Ovary (tissue), 9 donors: ENCODE data around the gene TRPM3. TPM values are rescaled to one million over a fixed set of nuclear protein-coding genes. Genes with fewer than 3 reads are reported as not detected.
A peak's percentile ranks its signal among the peaks of the same experiment; 100 is the strongest.

ENCODE experiments used
- DNase-seq, 5 donors: peaks; one replicate each; pipeline ENCODE4 v3.0.0-alpha.2; 2019 to 2020
- H3K27ac ChIP-seq, 2 donors: fragments of 200-600 bp; one replicate each; pipeline versions ENCODE4 v1.5.1 to v1.8.0; 2019 to 2022
- H3K27me3 ChIP-seq: fragments of 200-600 bp; one replicate; pipeline ENCODE4 v1.8.0; 2022
- H3K36me3 ChIP-seq: fragments of 200-600 bp; sonication (generic); one replicate; pipeline ENCODE4 v1.5.1; 2019
- H3K4me1 ChIP-seq: one replicate; pipeline ENCODE4 v1.8.1; 2013; ENCODE audit warnings: mild to moderate bottlenecking, moderate library complexity; ENCODE audit not compliant: insufficient read depth
- H3K4me3 ChIP-seq: fragments of 200-600 bp; sonication (generic); one replicate; pipeline ENCODE4 v1.5.1; 2017
- H3K9me3 ChIP-seq, 2 donors: fragments of 200-600 bp in 1 of 2; sonication (generic) in 1 of 2; one replicate each; pipeline versions ENCODE4 v1.5.1 to v1.8.1; 2013 to 2019; ENCODE audit warnings: mild to moderate bottlenecking in 1 of 2, moderate library complexity in 1 of 2
- CTCF ChIP-seq, 3 donors: fragments of 450-650 bp in 2 of 3; fragments of 200-600 bp in 1 of 3; IDR thresholded peaks; one replicate each; pipeline versions ENCODE4 v1.5.1 to v1.8.0; 2016 to 2022; ENCODE audit warnings: antibody characterized with exemption in 3 of 3, mild to moderate bottlenecking in 1 of 3
- EP300 ChIP-seq: sonication (generic); formaldehyde crosslinking; IDR thresholded peaks from one replicate; pipeline ENCODE4 v1.6.1; 2017; ENCODE audit warnings: antibody characterized with exemption
- POLR2A ChIP-seq: fragments of 450-650 bp; IDR thresholded peaks from one replicate; pipeline ENCODE4 v1.6.1; 2017; ENCODE audit warnings: antibody characterized with exemption, mild to moderate bottlenecking, moderate library complexity
- WGBS, 3 donors: extraction: QIAGEN DNeasy Blood & Tissue Kit in 1 of 3; methylation state at CpG; one replicate each; pipeline versions ENCODE4 v1.1.5 to v1.1.7; 2013 to 2017; 5-methylcytosine and 5-hydroxymethylcytosine counted together
- intact Hi-C, 4 donors: fragments of 100-400 bp; cut with DNase I; formaldehyde crosslinking; loops; one replicate each; pipeline versions ENCODE4 v1.11.0 to v1.15.1; 2022 to 2023
- polyA plus RNA-seq, 2 donors: library from polyadenylated mRNA; stranded (reverse); fragments of 200-250 nt in 1 of 2; fragments of 350-450 nt in 1 of 2; fragmentation: Illumina TruSeq in 1 of 2; extraction: RNeasy Lipid Tissue Mini Kit (QIAGEN cat#74804) in 1 of 2; gene quantifications; one replicate each; pipeline ENCODE4 v1.2.3, GENCODE V29; 2013 to 2014
- total RNA-seq, 7 donors: library from RNA; depleted of rRNA in 2 of 7; stranded (reverse); fragments of >200 nt in 2 of 7; fragmentation: NEBNext Ultra II Directional in 3 of 7; extraction: Animal tissue kit (Norgen Biotek cat#: 25700) in 3 of 7; gene quantifications; one replicate each; pipeline versions ENCODE4 v1.1.0 to v1.2.4, GENCODE V29; 2016 to 2023
- donor health status: DM: no; HTN: no; CAD: no; lungs with moderate emphysema.
- donor health status: DM: no; HTN: no; CAD: no.
- donor health status: Bipolar disorder and iron deficiency.
- donor health status: DM: yes; HTN: yes; CAD: no.
- donor health status: DM: no; HTN: no; CAD: no.
- donor health status: DM: yes; HTN: yes; CAD: no.

The TRPM3 gene
- total and polyA plus RNA-seq, 9 donors, result 0.80 to 18.5 (median 4.6) TPM

DNA sequence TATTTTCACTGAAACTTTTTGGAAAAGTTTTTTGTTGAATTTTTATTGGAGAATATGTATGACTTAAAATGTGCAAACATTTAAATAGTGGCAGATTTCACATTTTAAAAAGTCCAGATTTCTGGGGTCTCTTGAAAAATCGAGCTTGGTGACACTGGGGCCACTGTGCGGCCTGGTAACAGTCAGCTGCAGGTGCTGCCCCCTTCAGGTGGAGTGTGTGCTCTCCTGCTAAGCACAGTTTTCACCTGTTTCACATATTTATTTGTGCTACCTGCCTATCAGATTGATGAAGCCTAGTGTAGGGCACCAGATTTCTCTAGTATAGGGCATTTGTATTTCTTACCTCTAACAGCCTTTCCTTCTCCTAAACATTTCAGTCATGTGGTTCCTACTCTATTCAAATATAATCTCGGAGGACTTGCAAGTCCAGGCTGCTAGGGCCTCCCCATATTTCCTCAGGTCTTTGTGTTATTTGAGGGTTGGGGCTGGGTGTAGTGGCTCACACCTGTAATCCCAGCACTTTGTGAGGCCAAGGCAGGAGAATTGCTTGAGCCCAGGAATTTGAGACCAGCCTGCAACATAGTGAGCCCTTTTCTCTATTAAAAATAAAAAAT, 611.2 kb downstream of the TRPM3 start:
- TF ChIP-seq POLR2A, result no peak
- TF ChIP-seq EP300, result no peak
- peak in 2 of 3 donors; percentile 19 to 22 for TF ChIP-seq CTCF (IDR thresholded peaks at IDR 0.05)
- Histone ChIP-seq H3K4me1 (peaks cover 7% of the 10 kb centered on the region), H3K27ac (no peak overlapping the region), H3K4me3 (no peak overlapping the region), H3K36me3 (no peaks in the 10 kb centered on the region), H3K27me3 (no peaks in the 10 kb centered on the region), H3K9me3 (no peaks in the 10 kb centered on the region)
- peak in 4 of 5 donors; percentile 39 to 70 (median 54) for DNase-seq
- 80 to 84% (median 81%) methylated on average over 3 of the region's 3 CpGs for WGBS, 3 donors
- intact Hi-C loops, result no loop called here

DNA sequence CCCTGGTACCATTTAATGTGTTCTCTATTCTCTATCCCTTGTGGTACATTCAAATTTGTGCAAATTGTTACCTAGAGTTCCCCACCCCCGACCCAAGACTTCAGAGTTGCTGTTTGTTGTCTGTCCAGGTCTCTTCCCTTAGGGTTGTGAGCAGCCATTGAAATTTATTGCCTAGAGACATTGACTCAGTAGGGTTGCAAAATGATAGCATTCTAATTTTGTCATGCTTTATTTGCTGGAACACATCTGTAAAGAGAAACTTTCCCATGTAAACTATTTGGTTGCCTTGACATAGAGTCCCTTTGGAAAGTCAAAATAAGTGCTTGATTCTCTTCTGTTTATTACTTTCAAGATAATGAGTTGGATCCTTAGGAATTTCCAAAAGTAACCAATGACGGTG, 615.3 kb downstream of the TRPM3 start:
- Histone ChIP-seq H3K27ac (no peak overlapping the region), H3K36me3 (no peaks in the 10 kb centered on the region), H3K4me1 (peaks cover 6% of the 10 kb centered on the region), H3K27me3 (no peaks in the 10 kb centered on the region), H3K4me3 (no peak overlapping the region), H3K9me3 (no peaks in the 10 kb centered on the region)
- DNase-seq, result no peak
- WGBS, 3 donors, result 22 to 35% (median 30%) methylated on average over 2 of the region's 2 CpGs
- TF ChIP-seq CTCF (IDR thresholded peaks at IDR 0.05) (no peak), POLR2A (no peak), EP300 (no peak)
- intact Hi-C loops, result no loop called here

DNA sequence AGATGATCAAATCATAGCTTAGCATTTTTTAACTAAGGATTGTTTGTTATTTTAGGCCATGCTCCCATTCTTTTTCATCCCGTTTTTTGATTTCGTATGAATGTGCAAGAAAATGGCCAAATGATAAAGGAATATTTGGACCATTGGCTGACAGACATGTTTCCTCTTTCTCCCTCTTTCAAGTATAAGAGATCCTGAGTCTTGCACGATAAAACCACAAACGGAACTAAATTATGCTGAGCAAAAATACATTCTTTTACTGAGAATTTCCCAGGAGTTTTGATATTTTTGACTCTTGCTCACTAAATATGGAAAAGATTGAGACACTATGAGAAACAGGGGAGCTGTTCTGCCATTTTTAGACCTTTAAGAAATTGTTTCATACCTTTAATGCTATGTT, 616.6 kb downstream of the TRPM3 start:
- H3K27ac ChIP-seq, result no peak overlapping the region
- H3K9me3 ChIP-seq, result no peaks in the 10 kb centered on the region
- H3K36me3 ChIP-seq, result no peaks in the 10 kb centered on the region
- peaks cover 6% of the 10 kb centered on the region for H3K4me1 ChIP-seq
- no peak overlapping the region for H3K4me3 ChIP-seq
- no peak for DNase-seq
- intact Hi-C loops, result no loop called here
- TF ChIP-seq POLR2A (no peak), EP300 (no peak), CTCF (IDR thresholded peaks at IDR 0.05) (no peak)
- H3K27me3 ChIP-seq, result no peaks in the 10 kb centered on the region
- WGBS, 3 donors, result 1 to 12% (median 7%) methylated on average over 4 of the region's 4 CpGs

DNA sequence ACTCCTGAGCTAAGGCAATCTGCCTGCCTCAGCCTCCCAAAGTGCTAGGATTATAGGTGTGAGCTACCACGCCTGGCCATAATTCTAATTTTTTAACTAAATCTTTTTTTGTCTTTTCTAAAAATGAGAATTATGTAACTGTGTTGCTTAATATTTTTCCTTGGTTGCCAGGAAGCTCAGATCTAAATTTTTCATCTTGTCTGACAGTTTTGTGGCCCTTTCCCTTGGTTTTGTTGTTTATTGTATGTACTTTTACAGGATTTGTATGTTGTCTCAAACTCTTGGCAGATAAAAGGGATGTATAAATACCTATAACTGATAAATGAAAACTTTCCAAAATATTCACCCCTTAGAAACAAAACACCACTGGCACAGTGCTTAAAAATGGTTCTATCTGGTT, 618.7 kb downstream of the TRPM3 start:
- 46 to 84% (median 78%) methylated on average over 1 of the region's 1 CpG for WGBS, 3 donors
- DNase-seq, result no peak
- Histone ChIP-seq H3K36me3 (no peaks in the 10 kb centered on the region), H3K4me3 (no peak overlapping the region), H3K9me3 (no peaks in the 10 kb centered on the region), H3K27ac (no peak overlapping the region), H3K27me3 (no peaks in the 10 kb centered on the region), H3K4me1 (peaks cover 6% of the 10 kb centered on the region)
- intact Hi-C loops, result no loop called here
- TF ChIP-seq CTCF (IDR thresholded peaks at IDR 0.05) (no peak), POLR2A (no peak), EP300 (no peak)
